K562 (cell line): ENCODE results near the gene CCDC54. TPM values are rescaled to one million over a fixed set of nuclear protein-coding genes. Genes with fewer than 3 reads are reported as not detected.

Source experiments
- ATAC-seq: fragments of 200-7000 bp; cut with Tn5 transposase; 3 replicates; pipeline ENCODE4 v1.9.1; 2020; ENCODE audit warnings: moderate library complexity
- BruUV-seq: library from RNA; stranded (reverse); fragments of 400-500 nt; replicated peaks from 2 replicates; lab custom pipeline; 2021; lab: Mats Ljungman, UMichigan
- CTCF ChIA-PET: fragments of 300-600 bp; formaldehyde crosslinking; extraction: SDS; loops from one replicate; lab custom pipeline; 2021; ENCODE audit warnings: low intra/inter-chr PET ratio; lab: Yijun Ruan, JAX
- POLR2A ChIA-PET: fragments of 300-600, 350-650 bp; sonication (Branson Sonifier 250); formaldehyde crosslinking; extraction: SDS; loops from one replicate; lab custom pipeline; 2021; ENCODE audit warnings: antibody characterized with exemption, inconsistent platforms; lab: Yijun Ruan, JAX
- DNase-seq, 4 experiments: peaks; one replicate each; pipeline versions ENCODE4 v3.0.0 to v3.0.0-alpha.2; 2011 to 2018; ENCODE audit warnings: low spot score in 3 of 4, mixed read lengths in 3 of 4; ENCODE audit errors: extremely low read depth in 1 of 4
- FAIRE-seq: peaks from 2 replicates; lab custom pipeline; 2011; peaks lifted over from hg19 to GRCh38; lab: Jason Lieb, UNC
- H2AFZ ChIP-seq: 2 replicates; pipeline ENCODE4 v1.6.0; 2011; ENCODE audit warnings: low read depth, low read length, control low read depth, inconsistent platforms
- H3K27ac ChIP-seq: fragments of 200-600 bp; 3 replicates; pipeline ENCODE4 v1.8.0; 2011; ENCODE audit warnings: low read depth, mild to moderate bottlenecking, control low read depth, inconsistent platforms, low read length, moderate library complexity, mixed read lengths; ENCODE audit errors: extremely low read depth
- H3K27me3 ChIP-seq, 2 experiments: fragments of 300-600 bp in 1 of 2; 2 replicates in 1 of 2; 3 replicates in 1 of 2; pipeline versions ENCODE4 v1.6.0 to v1.8.0; 2011; ENCODE audit warnings: inconsistent platforms in 2 of 2, low read length in 2 of 2, mild to moderate bottlenecking in 1 of 2, mixed read lengths in 1 of 2, moderate library complexity in 1 of 2; ENCODE audit not compliant: control insufficient read depth in 2 of 2, insufficient read depth in 2 of 2
- H3K36me3 ChIP-seq: fragments of 300-600 bp; 3 replicates; pipeline ENCODE4 v1.8.0; 2011; ENCODE audit warnings: mild to moderate bottlenecking, low read length, inconsistent platforms; ENCODE audit not compliant: control insufficient read depth, insufficient read depth
- H3K4me1 ChIP-seq, 2 experiments: fragments of 200-600 bp in 1 of 2; replicated peaks in 1 of 2; 2 replicates in 1 of 2; 3 replicates in 1 of 2; pipeline versions ENCODE4 v1.5.1 to v1.8.0; 2011; ENCODE audit warnings: inconsistent platforms in 2 of 2, low read length in 2 of 2, mild to moderate bottlenecking in 1 of 2, mixed read lengths in 1 of 2, moderate library complexity in 1 of 2; ENCODE audit not compliant: control insufficient read depth in 2 of 2, insufficient read depth in 2 of 2
- H3K4me2 ChIP-seq: 2 replicates; pipeline ENCODE4 v1.6.1; 2011; ENCODE audit warnings: low read length, control low read depth, inconsistent platforms, mixed read lengths; ENCODE audit not compliant: insufficient read depth
- H3K4me3 ChIP-seq: fragments of 200-600 bp; sonication (generic), shearing (Covaris generic); 2 replicates; pipeline ENCODE4 v1.5.1; 2016; ENCODE audit warnings: control low read depth, inconsistent platforms
- H3K79me2 ChIP-seq: fragments of 200-600 bp; 3 replicates; pipeline ENCODE4 v1.8.0; 2011; ENCODE audit warnings: low read length, inconsistent platforms; ENCODE audit not compliant: control insufficient read depth, insufficient read depth
- H3K9ac ChIP-seq, 2 experiments: 2 replicates each; pipeline versions ENCODE4 v1.6.0 to v1.6.1; 2011; ENCODE audit warnings: low read depth in 2 of 2, low read length in 2 of 2, control low read depth in 1 of 2, inconsistent platforms in 1 of 2, mild to moderate bottlenecking in 1 of 2, mixed read lengths in 1 of 2; ENCODE audit not compliant: insufficient read depth in 1 of 2
- H3K9me1 ChIP-seq: one replicate; pipeline ENCODE4 v1.6.0; 2011; ENCODE audit warnings: inconsistent platforms, mild to moderate bottlenecking, low read length, moderate library complexity; ENCODE audit not compliant: control insufficient read depth, insufficient read depth
- H3K9me3 ChIP-seq: replicated peaks from 2 replicates; pipeline ENCODE4 v1.5.1; 2011; ENCODE audit warnings: low read depth, low read length, inconsistent platforms; ENCODE audit not compliant: control insufficient read depth, insufficient read depth
- H4K20me1 ChIP-seq: replicated peaks from 2 replicates; pipeline ENCODE4 v1.6.1; 2011; ENCODE audit warnings: low read length, inconsistent platforms, mixed read lengths; ENCODE audit not compliant: control insufficient read depth, insufficient read depth
- CBFA2T2 ChIP-seq: fragments of 450-650 bp; conservative IDR thresholded peaks from 2 replicates; pipeline ENCODE4 v1.6.1; 2017; ENCODE audit warnings: mild to moderate bottlenecking
- CHD1 ChIP-seq: fragments of 200-600 bp; sonication (generic); IDR thresholded peaks from one replicate; pipeline ENCODE4 v1.6.1; 2012; ENCODE audit warnings: mild to moderate bottlenecking, moderate library complexity, low read length, inconsistent platforms
- FOS ChIP-seq: IDR thresholded peaks from 3 replicates; pipeline ENCODE4 v1.6.1; 2011; ENCODE audit not compliant: insufficient read length; ENCODE audit errors: extremely low read depth
- MYC ChIP-seq, 2 experiments: fragments of 250-450 bp in 1 of 2; sonication (Bioruptor Pico) in 1 of 2; IDR thresholded peaks; 2 replicates each; pipeline versions ENCODE4 v1.5.1 to v1.6.1; 2012 to 2021; ENCODE audit warnings: low read depth in 2 of 2, borderline replicate concordance in 1 of 2, improper control_type of control experiment in 1 of 2, low read length in 1 of 2, mild to moderate bottlenecking in 1 of 2, moderate library complexity in 1 of 2
- NCOR1 ChIP-seq: fragments of 450-650 bp; IDR thresholded peaks from 2 replicates; pipeline ENCODE4 v1.6.1; 2016; ENCODE audit warnings: mild to moderate bottlenecking, moderate library complexity
- PHF20 ChIP-seq: fragments of 450-650 bp; IDR thresholded peaks from 2 replicates; pipeline ENCODE4 v1.6.1; 2018; ENCODE audit not compliant: partially characterized antibody
- SETDB1 ChIP-seq: IDR thresholded peaks from one replicate; pipeline ENCODE4 v1.6.1; 2012; ENCODE audit warnings: low read length, control low read depth, inconsistent platforms
- ZNF3 ChIP-seq: fragments of 250-450 bp; sonication (Bioruptor Pico); IDR thresholded peaks from 2 replicates; pipeline ENCODE4 v1.5.0; 2021; ENCODE audit warnings: mild to moderate bottlenecking, moderate library complexity
- WGBS: fragments of 100-300 bp; shearing (Covaris generic); methylation state at CpG from one replicate; pipeline ENCODE4 v1.1.6; 2016; ENCODE audit warnings: low coverage, mixed read lengths; ENCODE audit not compliant: insufficient coverage; ENCODE audit errors: missing lambda C conversion rate; 5-methylcytosine and 5-hydroxymethylcytosine counted together
- in situ Hi-C: fragments of 300-500 bp; cut with MboI; formaldehyde crosslinking; loops from 4 replicates; pipeline ENCODE4 v1.15.0; 2018; ENCODE audit warnings: inconsistent platforms, mixed read lengths
- intact Hi-C: fragments of 100-400 bp; cut with micrococcal nuclease; formaldehyde crosslinking; loops from 2 replicates; pipeline ENCODE4 v1.14.2; 2022
- polyA plus RNA-seq, 8 experiments: library from polyadenylated mRNA; depleted of rRNA in 4 of 8; stranded (reverse) in 5 of 8; unstranded in 3 of 8; fragments of >200 nt; fragmentation: Nextera tagmentation in 2 of 8; fragmentation: Illumina TruSeq in 1 of 8; extraction: Ambion mirVana in 2 of 8; extraction: Trizol in 1 of 8; gene quantifications; 2 replicates each; pipeline versions ENCODE4 v1.2.1 to v1.2.3, GENCODE V29; 2011 to 2014; ENCODE audit warnings: inconsistent platforms in 1 of 8, missing spikeins in 1 of 8
- total RNA-seq, 7 experiments: library from RNA; depleted of rRNA in 6 of 7; stranded (reverse); fragments of >200 nt in 6 of 7; fragmentation: Illumina TruSeq in 2 of 7; extraction: Trizol in 2 of 7; gene quantifications; 2 replicates each; pipeline versions ENCODE4 v1.2.1 to v1.2.3, GENCODE V29; 2011 to 2021; ENCODE audit warnings: low replicate concordance in 1 of 7
- TF ChIP-seq, protein P1 (sequence below), 2 experiments: fragments of 450-650 bp; IDR thresholded peaks; 2 replicates each; pipeline ENCODE4 v1.6.1; 2018; ENCODE audit warnings: mild to moderate bottlenecking in 2 of 2, low read depth in 1 of 2; ENCODE audit not compliant: partially characterized antibody in 2 of 2
- TF ChIP-seq, protein P2 (sequence below): fragments of 250-450 bp; sonication (Bioruptor Pico); IDR thresholded peaks from 2 replicates; pipeline ENCODE4 v1.4.0; 2020; ENCODE audit warnings: mild to moderate bottlenecking, moderate library complexity, borderline replicate concordance
- TF ChIP-seq, protein P3 (sequence below): IDR thresholded peaks from 2 replicates; pipeline ENCODE4 v1.6.1; 2016; ENCODE audit warnings: missing genetic modification characterization, missing compliant biosample characterization

Gene CCDC54
- total and polyA plus RNA-seq, 9 of the 15 experiments (the other 6 are each of a cell fraction or from before 2014, with no cell fraction given) = not detected

- no peaks in the 10 kb centered on the region for H3K9me1 ChIP-seq
- no peak overlapping the region for H3K9ac ChIP-seq
- FAIRE-seq (no peak), ATAC-seq (no peak), DNase-seq (no peak)
- CTCF ChIA-PET = no interaction called here
- H3K4me3 ChIP-seq = no peak overlapping the region
- H3K9me3 ChIP-seq = 0 out of 2 replicates have a peak, but pooled peaks cover under 1% of the 10 kb centered on the region
- no peaks in the 10 kb centered on the region; a peak in 1 of 5 replicates for H3K4me1 ChIP-seq
- no peaks in the 10 kb centered on the region for H3K36me3 ChIP-seq
- 0% methylated on average over 3 of the region's 3 CpGs for WGBS
- no peak for TF ChIP-seq SETDB1
- TF ChIP-seq CBFA2T2 = no peak
- TF ChIP-seq, protein P1, sequence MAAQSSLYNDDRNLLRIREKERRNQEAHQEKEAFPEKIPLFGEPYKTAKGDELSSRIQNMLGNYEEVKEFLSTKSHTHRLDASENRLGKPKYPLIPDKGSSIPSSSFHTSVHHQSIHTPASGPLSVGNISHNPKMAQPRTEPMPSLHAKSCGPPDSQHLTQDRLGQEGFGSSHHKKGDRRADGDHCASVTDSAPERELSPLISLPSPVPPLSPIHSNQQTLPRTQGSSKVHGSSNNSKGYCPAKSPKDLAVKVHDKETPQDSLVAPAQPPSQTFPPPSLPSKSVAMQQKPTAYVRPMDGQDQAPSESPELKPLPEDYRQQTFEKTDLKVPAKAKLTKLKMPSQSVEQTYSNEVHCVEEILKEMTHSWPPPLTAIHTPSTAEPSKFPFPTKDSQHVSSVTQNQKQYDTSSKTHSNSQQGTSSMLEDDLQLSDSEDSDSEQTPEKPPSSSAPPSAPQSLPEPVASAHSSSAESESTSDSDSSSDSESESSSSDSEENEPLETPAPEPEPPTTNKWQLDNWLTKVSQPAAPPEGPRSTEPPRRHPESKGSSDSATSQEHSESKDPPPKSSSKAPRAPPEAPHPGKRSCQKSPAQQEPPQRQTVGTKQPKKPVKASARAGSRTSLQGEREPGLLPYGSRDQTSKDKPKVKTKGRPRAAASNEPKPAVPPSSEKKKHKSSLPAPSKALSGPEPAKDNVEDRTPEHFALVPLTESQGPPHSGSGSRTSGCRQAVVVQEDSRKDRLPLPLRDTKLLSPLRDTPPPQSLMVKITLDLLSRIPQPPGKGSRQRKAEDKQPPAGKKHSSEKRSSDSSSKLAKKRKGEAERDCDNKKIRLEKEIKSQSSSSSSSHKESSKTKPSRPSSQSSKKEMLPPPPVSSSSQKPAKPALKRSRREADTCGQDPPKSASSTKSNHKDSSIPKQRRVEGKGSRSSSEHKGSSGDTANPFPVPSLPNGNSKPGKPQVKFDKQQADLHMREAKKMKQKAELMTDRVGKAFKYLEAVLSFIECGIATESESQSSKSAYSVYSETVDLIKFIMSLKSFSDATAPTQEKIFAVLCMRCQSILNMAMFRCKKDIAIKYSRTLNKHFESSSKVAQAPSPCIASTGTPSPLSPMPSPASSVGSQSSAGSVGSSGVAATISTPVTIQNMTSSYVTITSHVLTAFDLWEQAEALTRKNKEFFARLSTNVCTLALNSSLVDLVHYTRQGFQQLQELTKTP (IDR thresholded peaks at IDR 0.05; ENCODE audit: low read depth in 1 of 2, partially characterized antibody in 2 of 2) = no peak
- no peak for TF ChIP-seq FOS
- TF ChIP-seq NCOR1 = no peak
- TF ChIP-seq MYC (IDR thresholded peaks at IDR 0.05; ENCODE audit: low read depth, low read length) = no peak
- TF ChIP-seq MYC (CRISPR knock-in tag; IDR thresholded peaks at IDR 0.05; ENCODE audit: borderline replicate concordance, low read depth) = no peak
- TF ChIP-seq, protein P2, sequence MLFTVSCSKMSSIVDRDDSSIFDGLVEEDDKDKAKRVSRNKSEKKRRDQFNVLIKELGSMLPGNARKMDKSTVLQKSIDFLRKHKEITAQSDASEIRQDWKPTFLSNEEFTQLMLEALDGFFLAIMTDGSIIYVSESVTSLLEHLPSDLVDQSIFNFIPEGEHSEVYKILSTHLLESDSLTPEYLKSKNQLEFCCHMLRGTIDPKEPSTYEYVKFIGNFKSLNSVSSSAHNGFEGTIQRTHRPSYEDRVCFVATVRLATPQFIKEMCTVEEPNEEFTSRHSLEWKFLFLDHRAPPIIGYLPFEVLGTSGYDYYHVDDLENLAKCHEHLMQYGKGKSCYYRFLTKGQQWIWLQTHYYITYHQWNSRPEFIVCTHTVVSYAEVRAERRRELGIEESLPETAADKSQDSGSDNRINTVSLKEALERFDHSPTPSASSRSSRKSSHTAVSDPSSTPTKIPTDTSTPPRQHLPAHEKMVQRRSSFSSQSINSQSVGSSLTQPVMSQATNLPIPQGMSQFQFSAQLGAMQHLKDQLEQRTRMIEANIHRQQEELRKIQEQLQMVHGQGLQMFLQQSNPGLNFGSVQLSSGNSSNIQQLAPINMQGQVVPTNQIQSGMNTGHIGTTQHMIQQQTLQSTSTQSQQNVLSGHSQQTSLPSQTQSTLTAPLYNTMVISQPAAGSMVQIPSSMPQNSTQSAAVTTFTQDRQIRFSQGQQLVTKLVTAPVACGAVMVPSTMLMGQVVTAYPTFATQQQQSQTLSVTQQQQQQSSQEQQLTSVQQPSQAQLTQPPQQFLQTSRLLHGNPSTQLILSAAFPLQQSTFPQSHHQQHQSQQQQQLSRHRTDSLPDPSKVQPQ (CRISPR knock-in tag) = no peak
- TF ChIP-seq, protein P3, sequence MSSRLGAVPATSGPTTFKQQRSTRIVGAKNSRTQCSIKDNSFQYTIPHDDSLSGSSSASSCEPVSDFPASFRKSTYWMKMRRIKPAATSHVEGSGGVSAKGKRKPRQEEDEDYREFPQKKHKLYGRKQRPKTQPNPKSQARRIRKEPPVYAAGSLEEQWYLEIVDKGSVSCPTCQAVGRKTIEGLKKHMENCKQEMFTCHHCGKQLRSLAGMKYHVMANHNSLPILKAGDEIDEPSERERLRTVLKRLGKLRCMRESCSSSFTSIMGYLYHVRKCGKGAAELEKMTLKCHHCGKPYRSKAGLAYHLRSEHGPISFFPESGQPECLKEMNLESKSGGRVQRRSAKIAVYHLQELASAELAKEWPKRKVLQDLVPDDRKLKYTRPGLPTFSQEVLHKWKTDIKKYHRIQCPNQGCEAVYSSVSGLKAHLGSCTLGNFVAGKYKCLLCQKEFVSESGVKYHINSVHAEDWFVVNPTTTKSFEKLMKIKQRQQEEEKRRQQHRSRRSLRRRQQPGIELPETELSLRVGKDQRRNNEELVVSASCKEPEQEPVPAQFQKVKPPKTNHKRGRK (tag) = no peak
- no peak for TF ChIP-seq CHD1
- TF ChIP-seq PHF20 = no peak
- TF ChIP-seq ZNF3 (CRISPR knock-in tag) = no peak
- POLR2A ChIA-PET = interaction anchor here (1.3 kb wide), 1 partner anchor 10 kb away, joined by 3 read pairs; no protein-coding TSS in a partner anchor
- no TSS peak for BruUV-seq
- H3K79me2 ChIP-seq = no peaks in the 10 kb centered on the region
- in situ Hi-C loops (no loop called here), intact Hi-C loops (no loop called here)
- no peak overlapping the region for H3K4me2 ChIP-seq
- H3K27ac ChIP-seq = no peak overlapping the region
- H2AFZ ChIP-seq = no peak overlapping the region
- no peaks in the 10 kb centered on the region for H4K20me1 ChIP-seq
- H3K27me3 ChIP-seq = no peaks in the 10 kb centered on the region
These were observed 15.6 kb upstream of the CCDC54 start for GRCh38 chr3:107361633-107362032.
